ENCODE measurements around the gene ST6GALNAC6.
"Not testable (repeated sequence)": the region's sequence is repeated elsewhere in the genome, so short reads cannot be mapped to it uniquely, and the experiment has no call there.

The ST6GALNAC6 gene

DNA sequence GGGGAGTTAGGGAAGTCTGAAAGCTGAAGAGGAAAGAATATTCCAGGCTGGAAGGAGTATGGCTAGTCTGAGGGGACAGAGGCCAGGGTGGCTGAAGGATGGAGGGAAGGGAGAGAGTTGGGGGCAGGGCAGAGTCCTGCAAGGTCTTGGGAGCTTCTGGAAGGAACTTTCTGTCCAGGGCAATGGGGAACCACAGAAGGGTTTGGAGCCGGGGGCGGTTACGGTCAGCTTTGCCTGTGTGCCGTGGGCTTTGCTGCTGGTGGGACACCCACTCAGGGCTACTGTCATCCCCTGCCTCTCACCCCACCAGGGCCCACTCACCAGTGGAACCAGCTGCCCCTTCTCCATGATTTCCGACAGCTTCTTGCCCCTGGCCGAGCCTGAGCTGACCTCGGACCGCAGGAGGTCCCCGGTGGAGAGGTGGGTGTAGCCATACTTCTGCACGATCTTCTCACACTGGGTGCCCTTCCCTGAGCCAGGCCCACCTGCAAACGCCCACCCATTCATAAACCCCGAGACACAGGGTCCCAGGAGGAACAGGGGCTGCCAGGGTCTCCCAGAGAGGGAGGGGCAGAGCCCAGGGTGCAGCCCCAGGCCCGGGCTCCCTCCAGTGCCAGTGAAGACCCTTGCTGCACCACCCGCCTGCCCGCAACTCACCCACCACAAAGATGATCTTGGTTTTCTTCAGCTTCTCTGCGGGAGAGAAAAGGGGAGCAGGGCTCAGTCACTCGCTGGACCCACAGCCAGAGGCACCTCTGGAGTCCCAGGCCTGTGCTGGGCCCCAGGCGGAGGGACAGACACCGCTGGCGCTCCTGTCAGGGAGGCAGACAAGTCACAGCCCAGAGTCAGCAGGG is 26.8 kb downstream of the ST6GALNAC6 start:
- Histone ChIP-seq H3K4me3 (ENCODE audit: low read length) (no peak overlapping the region), H3K9ac (ENCODE audit: low read length) (no peak overlapping the region), H3K4me1 (ENCODE audit: control insufficient read depth, insufficient read depth, low read length) (peaks cover 37% of the 10 kb centered on the region)

GRCh38 chr9:127871531-127871930 is 27.9 kb downstream of the ST6GALNAC6 start:
- Histone ChIP-seq H3K4me3 (ENCODE audit: low read length) (no peak overlapping the region), H3K27me3 (ENCODE audit: control insufficient read depth, insufficient read depth, low read length) (no peaks in the 10 kb centered on the region), H3K9me3 (ENCODE audit: control insufficient read depth, low read length) (no peaks in the 10 kb centered on the region), H3K9ac (ENCODE audit: low read length) (no peak overlapping the region), H3K4me1 (ENCODE audit: control insufficient read depth, insufficient read depth, low read length) (peaks cover 29% of the 10 kb centered on the region), H3K36me3 (ENCODE audit: control insufficient read depth, insufficient read depth, low read length) (no peaks in the 10 kb centered on the region)

More for the DNA sequence above, 26.8 kb downstream of the ST6GALNAC6 start:
- Histone ChIP-seq H3K27me3 (ENCODE audit: control insufficient read depth, insufficient read depth, low read length) (no peaks in the 10 kb centered on the region), H3K36me3 (ENCODE audit: control insufficient read depth, insufficient read depth, low read length) (no peaks in the 10 kb centered on the region), H3K9me3 (ENCODE audit: control insufficient read depth, low read length) (no peaks in the 10 kb centered on the region)

DNA sequence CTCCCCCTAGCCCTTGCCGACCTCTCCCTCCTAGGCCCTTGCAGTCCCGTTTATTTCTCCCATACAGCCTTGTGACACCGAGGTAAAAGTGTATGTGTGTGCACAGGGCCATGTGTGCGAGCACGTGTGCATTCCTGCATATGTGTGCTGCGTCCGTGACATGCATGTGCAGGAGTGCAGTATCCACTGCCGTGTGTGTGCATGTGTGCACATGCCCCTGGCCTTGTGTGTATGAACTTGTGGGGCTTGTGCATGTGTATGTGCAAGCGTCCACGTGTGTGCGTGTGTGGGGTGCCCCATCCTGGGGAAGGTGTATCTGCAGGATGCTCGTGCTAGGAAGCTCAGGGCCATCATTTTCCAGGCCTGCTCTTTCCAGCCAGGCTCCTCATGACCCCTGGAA is 28.5 kb downstream of the ST6GALNAC6 start:
- H3K9ac ChIP-seq (ENCODE audit: low read length): no peak overlapping the region
- no peak overlapping the region for H3K4me3 ChIP-seq (ENCODE audit: low read length)
- no peaks in the 10 kb centered on the region for H3K9me3 ChIP-seq (ENCODE audit: control insufficient read depth, low read length)
- H3K4me1 ChIP-seq (ENCODE audit: control insufficient read depth, insufficient read depth, low read length): peaks cover 25% of the 10 kb centered on the region
- no peaks in the 10 kb centered on the region for H3K27me3 ChIP-seq (ENCODE audit: control insufficient read depth, insufficient read depth, low read length)
- no peaks in the 10 kb centered on the region for H3K36me3 ChIP-seq (ENCODE audit: control insufficient read depth, insufficient read depth, low read length)

- not testable (repeated sequence) for H3K27me3 ChIP-seq (ENCODE audit: control insufficient read depth, insufficient read depth, low read length); H3K9me3 ChIP-seq (ENCODE audit: control insufficient read depth, low read length); H3K36me3 ChIP-seq (ENCODE audit: control insufficient read depth, insufficient read depth, low read length); H3K4me3 ChIP-seq (ENCODE audit: low read length); H3K9ac ChIP-seq (ENCODE audit: low read length)
- H3K4me1 ChIP-seq (ENCODE audit: control insufficient read depth, insufficient read depth, low read length): peaks cover 17% of the 10 kb centered on the region
These were observed 29.3 kb downstream of the ST6GALNAC6 start for GRCh38 chr9:127870153-127870491.

DNA sequence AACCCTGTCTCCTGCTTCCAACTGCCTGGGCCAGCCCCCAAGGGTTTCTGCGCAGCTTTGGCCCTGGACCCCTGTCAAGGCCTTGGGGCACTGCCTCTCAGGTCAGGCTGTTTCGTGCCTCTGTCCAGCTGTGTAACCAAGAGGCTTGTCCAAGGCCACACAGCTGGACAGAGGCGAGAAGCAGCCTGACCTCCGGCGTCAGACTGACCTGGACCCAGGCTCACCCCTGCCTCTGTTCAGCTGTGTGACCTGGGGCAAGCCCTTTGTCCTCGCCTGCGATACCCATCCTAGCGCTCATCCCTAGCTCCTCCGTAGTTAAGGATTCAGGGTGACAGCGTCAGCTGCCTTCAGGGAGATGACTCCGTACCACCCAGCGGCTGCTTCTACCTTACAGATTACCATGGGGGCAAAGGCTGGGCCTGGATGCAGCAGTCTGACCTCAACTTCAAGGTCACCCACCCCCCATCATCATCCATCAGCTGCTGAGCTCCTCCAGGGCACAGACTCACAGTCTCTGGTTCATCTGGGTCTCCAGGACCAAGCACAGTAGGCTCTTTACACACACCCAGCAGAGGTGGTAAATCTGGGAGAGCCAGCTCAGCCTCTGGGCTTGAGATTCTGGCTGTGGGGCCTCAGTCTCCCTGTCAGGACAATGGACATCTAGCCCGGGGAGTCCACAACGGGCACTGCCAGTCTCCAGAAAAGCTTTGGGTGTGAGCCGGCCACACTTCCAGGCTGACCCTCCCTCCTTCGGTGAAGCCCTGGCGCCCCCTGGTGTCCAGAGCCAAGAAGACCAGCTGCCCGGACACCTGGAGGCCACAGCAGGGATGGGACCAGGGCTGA is 29.9 kb downstream of the ST6GALNAC6 start:
- Histone ChIP-seq H3K36me3 (ENCODE audit: control insufficient read depth, insufficient read depth, low read length) (no peaks in the 10 kb centered on the region), H3K4me1 (ENCODE audit: control insufficient read depth, insufficient read depth, low read length) (peaks cover 11% of the 10 kb centered on the region), H3K9me3 (ENCODE audit: control insufficient read depth, low read length) (no peaks in the 10 kb centered on the region), H3K27me3 (ENCODE audit: control insufficient read depth, insufficient read depth, low read length) (no peaks in the 10 kb centered on the region), H3K4me3 (ENCODE audit: low read length) (no peak overlapping the region), H3K9ac (ENCODE audit: low read length) (no peak overlapping the region)

GRCh38 chr9:127868278-127868902 is 31.0 kb downstream of the ST6GALNAC6 start:
- Histone ChIP-seq H3K27me3 (ENCODE audit: control insufficient read depth, insufficient read depth, low read length) (no peaks in the 10 kb centered on the region), H3K9ac (ENCODE audit: low read length) (no peak overlapping the region), H3K9me3 (ENCODE audit: control insufficient read depth, low read length) (no peaks in the 10 kb centered on the region), H3K4me3 (ENCODE audit: low read length) (no peak overlapping the region), H3K36me3 (ENCODE audit: control insufficient read depth, insufficient read depth, low read length) (no peaks in the 10 kb centered on the region), H3K4me1 (ENCODE audit: control insufficient read depth, insufficient read depth, low read length) (no peaks in the 10 kb centered on the region)

DNA sequence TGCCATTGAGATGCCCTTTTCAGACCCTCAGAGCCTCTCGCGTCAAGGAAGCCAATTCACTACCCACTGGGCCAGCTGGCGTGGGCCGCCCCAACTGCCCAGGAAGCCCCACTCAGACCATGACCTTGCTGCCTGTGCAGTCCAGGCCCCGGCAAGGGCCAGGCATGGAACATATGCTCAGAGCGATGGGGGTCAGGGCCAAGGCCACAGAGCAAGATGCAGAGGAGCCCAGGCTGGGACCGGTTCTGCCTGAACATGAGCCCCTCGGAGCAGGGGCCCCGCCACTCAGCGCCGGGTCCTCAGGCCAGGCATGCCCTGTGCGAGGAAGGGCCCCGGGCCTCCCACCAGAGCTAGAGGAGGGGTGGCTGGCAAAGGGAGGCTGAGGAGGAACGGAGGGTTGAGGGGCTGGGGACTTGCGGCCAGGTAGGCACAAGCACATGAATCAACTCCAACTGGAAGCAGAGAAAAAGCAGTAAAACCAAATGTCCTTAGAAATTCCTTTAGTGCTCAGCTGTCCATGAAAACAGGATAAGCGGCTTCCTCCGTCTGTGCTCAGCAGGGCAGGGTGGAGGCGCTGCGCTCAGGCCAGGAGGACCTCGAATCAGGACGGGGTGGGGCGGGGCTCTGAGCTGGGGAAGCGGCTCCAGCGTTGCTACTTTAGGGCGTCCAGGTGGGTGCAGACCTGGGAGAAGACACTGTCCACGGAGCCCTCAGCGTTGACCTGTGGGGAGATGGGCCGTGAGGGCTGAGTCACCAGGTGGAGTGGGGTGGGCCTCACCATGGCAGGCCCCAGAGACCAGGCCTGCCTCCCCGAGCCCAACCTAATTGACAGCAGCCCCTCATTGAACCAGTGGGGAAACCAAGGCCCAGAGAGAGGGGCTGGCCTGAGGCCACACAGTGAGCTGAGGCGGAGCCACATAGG is 31.8 kb downstream of the ST6GALNAC6 start:
- H3K9me3 ChIP-seq (ENCODE audit: control insufficient read depth, low read length): no peaks in the 10 kb centered on the region
- H3K27me3 ChIP-seq (ENCODE audit: control insufficient read depth, insufficient read depth, low read length): no peaks in the 10 kb centered on the region
- no peaks in the 10 kb centered on the region for H3K36me3 ChIP-seq (ENCODE audit: control insufficient read depth, insufficient read depth, low read length)
- no peak overlapping the region for H3K9ac ChIP-seq (ENCODE audit: low read length)
- peaks cover 2% of the 10 kb centered on the region for H3K4me1 ChIP-seq (ENCODE audit: control insufficient read depth, insufficient read depth, low read length)
- H3K4me3 ChIP-seq (ENCODE audit: low read length): no peak overlapping the region

- no peaks in the 10 kb centered on the region for H3K9me3 ChIP-seq (ENCODE audit: control insufficient read depth, low read length)
- no peaks in the 10 kb centered on the region for H3K27me3 ChIP-seq (ENCODE audit: control insufficient read depth, insufficient read depth, low read length)
- H3K4me3 ChIP-seq (ENCODE audit: low read length): no peak overlapping the region
- H3K9ac ChIP-seq (ENCODE audit: low read length): no peak overlapping the region
- H3K4me1 ChIP-seq (ENCODE audit: control insufficient read depth, insufficient read depth, low read length): peaks cover 13% of the 10 kb centered on the region
- no peaks in the 10 kb centered on the region for H3K36me3 ChIP-seq (ENCODE audit: control insufficient read depth, insufficient read depth, low read length)
These were observed 32.9 kb downstream of the ST6GALNAC6 start for GRCh38 chr9:127866535-127866934.

DNA sequence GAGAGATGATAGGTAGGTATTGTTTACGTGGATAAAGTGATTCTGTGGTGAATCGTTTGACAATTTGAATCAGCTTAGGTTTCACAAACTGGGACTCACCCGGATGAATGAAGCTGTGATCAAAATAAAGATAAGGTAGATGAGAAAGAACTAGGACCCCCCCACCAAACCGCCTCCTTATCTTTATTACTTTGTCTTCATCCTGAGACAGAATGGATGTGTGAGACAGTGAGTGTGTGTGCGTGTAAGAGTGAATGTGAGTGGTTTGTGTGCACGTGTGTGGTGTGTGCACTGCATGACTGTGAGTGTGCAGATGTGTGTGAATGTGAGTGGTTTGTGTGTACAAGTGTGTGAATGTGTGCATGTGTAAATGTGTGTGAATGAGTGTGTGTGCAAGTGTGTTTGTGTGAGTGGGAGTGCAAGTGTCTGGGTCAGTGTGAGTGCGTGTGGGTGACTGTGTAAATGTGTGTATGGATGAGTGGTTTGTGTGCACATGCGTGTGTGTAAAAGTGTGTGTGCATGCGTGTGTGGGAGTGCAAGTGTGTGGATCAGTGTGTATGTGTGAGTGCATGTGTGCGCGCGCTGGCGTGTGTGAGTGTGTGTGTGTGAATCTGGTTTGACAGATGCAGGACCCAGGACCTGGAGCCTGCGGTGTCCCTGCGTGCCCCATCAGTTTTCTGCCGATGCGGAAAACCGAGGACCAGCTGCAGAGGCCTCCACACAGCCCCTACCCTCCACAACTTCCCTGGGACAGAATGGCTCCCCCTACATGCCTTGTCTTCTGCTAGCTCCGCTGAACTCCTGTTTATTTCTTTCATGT is 33.5 kb downstream of the ST6GALNAC6 start:
- peaks cover 17% of the 10 kb centered on the region for H3K4me1 ChIP-seq (ENCODE audit: control insufficient read depth, insufficient read depth, low read length)
- no peaks in the 10 kb centered on the region for H3K9me3 ChIP-seq (ENCODE audit: control insufficient read depth, low read length)
- H3K36me3 ChIP-seq (ENCODE audit: control insufficient read depth, insufficient read depth, low read length): no peaks in the 10 kb centered on the region
- H3K27me3 ChIP-seq (ENCODE audit: control insufficient read depth, insufficient read depth, low read length): no peaks in the 10 kb centered on the region
- H3K4me3 ChIP-seq (ENCODE audit: low read length): no peak overlapping the region
- H3K9ac ChIP-seq (ENCODE audit: low read length): no peak overlapping the region

- H3K4me1 ChIP-seq (ENCODE audit: control insufficient read depth, insufficient read depth, low read length): peaks cover 28% of the 10 kb centered on the region
- no peaks in the 10 kb centered on the region for H3K9me3 ChIP-seq (ENCODE audit: control insufficient read depth, low read length)
- H3K36me3 ChIP-seq (ENCODE audit: control insufficient read depth, insufficient read depth, low read length): no peaks in the 10 kb centered on the region
- no peak overlapping the region for H3K4me3 ChIP-seq (ENCODE audit: low read length)
- no peak overlapping the region for H3K9ac ChIP-seq (ENCODE audit: low read length)
- H3K27me3 ChIP-seq (ENCODE audit: control insufficient read depth, insufficient read depth, low read length): no peaks in the 10 kb centered on the region
These were observed 36.2 kb downstream of the ST6GALNAC6 start for GRCh38 chr9:127863191-127863621.

Data from mucosa of stomach (tissue), 1 donor.